GM21576 (cell line): Measurements from ENCODE around the gene MFAP2.

ENCODE experiments used
- ATAC-seq: cut with Tn5 transposase; IDR thresholded peaks from one replicate; pipeline ENCODE4 v1.9.1; 2021; ENCODE audit warnings: mild to moderate bottlenecking, moderate library complexity; ENCODE audit not compliant: unreplicated experiment

The MFAP2 gene

DNA sequence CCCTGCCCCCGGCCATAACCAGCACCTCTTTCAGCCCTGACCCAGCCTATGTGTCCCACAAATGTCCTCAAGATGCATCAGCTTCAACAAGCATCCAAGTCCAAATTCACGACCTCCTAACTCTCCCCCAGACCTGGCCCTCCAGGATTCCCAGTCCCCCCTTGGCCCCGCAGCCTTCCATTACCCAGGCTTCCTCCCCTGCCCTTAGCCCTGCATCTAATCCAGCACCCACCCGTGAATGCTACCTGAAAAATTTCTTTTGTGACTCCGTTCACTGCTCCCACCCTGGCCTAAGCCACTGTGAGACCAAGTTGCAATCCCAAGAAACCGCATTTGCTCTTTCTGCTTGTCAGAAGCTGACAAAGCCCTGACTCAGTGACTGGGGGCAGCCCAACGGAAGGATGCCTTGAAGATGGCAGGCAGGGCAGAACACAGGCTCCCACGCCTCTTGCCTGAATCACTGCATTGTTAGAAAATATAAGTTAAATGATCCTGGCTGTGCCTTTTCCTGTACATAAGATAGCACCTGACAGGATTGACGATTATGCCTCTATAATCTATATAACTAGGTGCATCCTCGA is 939 bp upstream of the MFAP2 start:
- no peak for ATAC-seq

DNA sequence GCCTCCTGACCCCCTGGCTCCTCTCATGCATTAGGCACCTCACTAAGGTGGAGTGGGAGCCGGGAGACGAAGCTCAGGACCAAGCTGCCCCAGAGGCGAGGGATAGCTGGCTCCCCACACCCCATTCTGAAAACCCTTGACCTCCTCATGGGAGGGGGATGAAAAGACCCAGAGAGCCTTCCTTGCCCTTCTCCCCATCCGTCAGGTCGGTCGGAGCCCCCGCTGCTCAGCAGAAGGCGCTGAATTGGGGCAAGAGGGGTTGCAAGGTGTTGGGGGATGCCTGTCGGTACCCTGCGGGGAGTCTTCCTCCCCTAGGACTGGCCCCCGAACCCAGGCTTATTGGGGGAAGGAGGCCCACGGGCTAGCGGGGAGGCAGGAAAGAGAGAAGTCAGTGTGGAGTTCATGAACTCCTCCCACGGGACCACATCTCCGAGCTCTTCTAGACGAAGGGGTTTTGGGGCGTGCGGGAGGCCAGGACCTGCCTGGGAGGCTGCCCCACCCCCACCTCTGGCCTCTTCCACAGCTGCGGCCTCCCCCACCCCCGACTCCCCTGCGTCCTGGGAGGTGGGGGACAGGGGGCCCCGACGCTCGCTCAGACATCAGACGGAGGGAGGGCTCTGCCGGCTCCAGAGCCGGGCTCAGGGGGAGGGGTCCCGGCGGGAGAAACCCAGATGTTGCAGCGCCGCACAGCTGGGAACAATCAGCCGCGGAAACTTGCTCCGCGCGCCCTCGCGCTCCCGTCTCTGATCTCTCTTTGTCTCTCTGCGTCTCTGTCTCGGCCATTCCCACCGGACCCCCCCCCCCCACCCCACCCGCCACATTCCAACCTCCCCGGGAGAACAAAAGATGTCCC is 719 bp downstream of the MFAP2 start:
- no peak for ATAC-seq

- no peak for ATAC-seq
Measured at GRCh38 chr1:16978567-16979474, 1.6 kb downstream of the MFAP2 start.

- no peak for ATAC-seq
Measured at GRCh38 chr1:16978139-16978538, 2.3 kb downstream of the MFAP2 start.

- no peak for ATAC-seq
Measured at GRCh38 chr1:16977377-16977776, 3.0 kb downstream of the MFAP2 start.

- no peak for ATAC-seq
Measured at GRCh38 chr1:16976966-16977365, 3.5 kb downstream of the MFAP2 start.

DNA sequence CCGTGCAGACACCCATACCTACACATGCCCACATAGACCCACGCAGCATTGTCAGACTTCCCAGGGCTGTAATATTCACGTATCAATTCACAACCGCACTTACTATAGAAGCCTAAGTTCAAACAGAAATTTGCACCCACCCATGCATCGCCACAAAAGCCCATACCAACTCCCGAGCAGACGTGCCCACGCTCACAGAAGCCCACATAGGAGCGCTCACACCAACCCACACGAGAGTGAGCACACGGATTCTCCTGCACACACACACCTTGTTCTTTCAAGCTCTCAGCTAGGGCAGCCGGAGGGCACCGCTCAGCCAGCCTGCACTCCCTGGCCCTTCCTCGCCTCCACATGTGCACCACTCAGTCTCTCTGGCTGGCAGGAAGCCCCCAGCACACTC is 4.6 kb downstream of the MFAP2 start:
- ATAC-seq: no peak

DNA sequence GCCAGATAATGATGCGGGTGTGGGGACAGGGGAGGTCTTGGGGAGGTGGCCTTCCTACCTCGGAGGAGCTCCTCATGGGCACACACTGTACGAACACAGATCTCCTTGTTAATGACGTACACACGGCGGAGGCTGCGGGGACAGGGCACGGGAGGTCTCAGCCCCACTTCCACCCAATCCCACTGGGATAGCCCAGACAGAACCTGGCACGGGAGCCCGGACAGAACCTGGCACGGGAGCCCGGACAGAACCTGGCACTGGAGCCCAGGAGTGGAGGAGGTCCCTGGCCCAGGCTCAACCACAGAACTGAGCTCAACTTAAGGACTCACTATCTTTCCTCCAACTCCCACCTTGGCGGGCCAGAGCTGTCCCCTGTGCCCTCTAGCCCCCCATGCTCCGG is 5.2 kb downstream of the MFAP2 start:
- ATAC-seq: no peak

DNA sequence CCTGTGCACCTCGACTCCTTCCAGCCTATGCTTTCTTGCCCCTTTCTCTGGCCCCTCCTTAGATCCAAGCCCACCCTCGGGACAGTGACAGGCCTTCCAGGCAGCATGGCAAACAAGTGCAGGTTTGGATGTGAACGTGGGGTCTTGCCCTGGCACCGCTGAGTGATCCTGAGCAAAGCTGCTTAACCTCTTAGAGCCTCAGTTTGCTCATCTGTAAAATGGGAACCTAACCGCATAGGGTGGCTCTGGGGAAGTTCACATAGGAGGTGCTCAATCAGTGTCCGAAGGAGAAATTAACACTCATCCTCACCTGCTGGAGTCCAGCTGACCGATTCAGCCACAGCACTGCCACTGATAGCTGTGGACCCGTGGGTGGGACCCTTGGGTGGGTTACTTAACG is 7.2 kb downstream of the MFAP2 start:
- ATAC-seq: no peak

DNA sequence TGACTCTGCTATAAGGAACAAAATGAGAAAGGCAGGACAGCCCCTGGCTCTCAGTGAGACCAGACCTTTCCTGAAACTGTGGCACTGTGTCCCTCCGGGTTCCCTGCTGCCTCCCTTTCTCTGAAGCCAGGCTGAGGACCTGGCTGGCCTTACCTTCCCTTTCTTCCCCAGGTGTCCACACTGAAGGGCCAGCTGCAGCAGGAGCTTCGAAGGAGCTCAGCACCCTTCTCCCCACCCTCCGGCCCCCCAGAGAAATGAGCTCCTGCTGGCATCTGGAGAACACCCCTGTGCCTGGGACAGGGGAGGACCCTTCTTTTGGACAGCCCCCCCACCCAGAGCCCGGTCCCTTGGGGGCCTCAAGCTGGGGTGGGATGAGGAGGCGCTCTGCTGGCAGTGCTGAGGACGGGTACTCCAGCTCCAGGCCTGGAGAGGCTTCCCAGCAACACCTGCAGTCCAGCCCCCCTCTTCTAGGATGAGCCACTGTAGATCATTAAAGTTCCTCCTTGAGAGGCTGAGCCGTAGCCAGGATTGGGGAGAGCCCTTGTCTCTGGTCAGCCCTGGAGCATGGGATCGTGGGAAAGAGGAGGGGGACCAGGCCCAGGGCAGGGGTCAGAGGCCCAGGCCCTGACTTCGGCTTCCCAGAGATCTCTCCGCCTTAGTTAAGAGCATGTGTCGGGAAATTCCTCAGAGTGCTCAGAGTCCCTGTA is 8.1 kb downstream of the MFAP2 start:
- ATAC-seq: no peak

GRCh38 chr1:16971341-16972188 is 8.9 kb downstream of the MFAP2 start:
- no peak for ATAC-seq

DNA sequence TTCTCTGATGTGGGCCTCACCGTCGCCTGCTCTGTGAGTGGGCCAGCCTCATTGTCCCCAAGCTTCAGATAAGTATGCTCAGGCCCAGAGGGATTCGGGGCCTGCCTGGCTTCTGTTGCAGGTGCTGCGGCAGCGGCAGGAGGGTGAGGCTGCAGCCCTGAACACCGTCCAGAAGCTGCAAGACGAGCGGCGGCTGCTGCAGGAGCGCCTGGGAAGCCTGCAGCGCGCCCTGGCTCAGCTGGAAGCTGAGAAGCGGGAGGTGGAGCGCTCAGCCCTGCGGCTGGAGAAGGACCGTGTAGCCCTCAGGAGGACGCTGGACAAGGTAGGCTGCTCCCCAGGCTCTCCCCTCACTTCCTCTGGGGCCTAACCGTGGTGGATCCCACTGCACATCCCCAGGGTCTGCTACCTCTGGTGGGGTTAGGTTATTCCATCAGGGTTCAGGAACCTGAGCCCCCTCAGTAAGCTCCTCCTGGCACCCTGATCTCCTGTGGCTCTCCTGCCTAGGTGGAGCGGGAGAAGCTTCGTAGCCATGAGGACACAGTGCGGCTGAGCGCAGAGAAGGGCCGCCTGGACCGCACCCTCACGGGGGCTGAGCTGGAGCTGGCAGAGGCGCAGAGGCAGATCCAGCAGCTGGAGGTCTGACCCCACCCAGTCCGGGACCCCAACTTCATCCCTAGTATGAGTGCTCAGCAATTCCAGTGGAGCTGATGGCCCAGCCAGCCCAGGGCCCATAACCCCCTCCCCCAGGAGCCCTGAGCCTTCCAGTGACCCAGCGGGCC is 10.1 kb downstream of the MFAP2 start:
- ATAC-seq: no peak

- no peak for ATAC-seq
Measured at GRCh38 chr1:16969651-16970050, 10.8 kb downstream of the MFAP2 start.

- ATAC-seq: no peak
Measured at GRCh38 chr1:16969057-16969611, 11.3 kb downstream of the MFAP2 start.

DNA sequence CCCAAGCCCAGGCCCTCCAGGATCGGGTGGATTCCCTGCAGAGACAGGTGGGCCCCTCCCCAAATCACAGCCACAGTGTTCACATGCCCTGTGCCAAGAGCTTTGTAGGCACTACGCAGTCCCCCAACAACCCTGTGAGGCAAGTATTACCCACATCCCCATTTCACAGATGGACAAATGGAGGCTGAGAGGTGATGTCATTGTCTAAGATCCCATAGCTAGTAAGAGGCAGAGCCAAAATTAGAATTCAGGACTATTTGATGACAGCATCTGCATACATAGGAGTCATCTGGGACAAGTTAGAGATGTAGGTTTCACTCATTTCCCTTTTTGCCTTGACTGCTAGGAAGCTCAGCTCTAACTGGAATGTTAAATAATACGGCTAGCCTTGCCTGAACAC is 12.0 kb downstream of the MFAP2 start:
- ATAC-seq: no peak

DNA sequence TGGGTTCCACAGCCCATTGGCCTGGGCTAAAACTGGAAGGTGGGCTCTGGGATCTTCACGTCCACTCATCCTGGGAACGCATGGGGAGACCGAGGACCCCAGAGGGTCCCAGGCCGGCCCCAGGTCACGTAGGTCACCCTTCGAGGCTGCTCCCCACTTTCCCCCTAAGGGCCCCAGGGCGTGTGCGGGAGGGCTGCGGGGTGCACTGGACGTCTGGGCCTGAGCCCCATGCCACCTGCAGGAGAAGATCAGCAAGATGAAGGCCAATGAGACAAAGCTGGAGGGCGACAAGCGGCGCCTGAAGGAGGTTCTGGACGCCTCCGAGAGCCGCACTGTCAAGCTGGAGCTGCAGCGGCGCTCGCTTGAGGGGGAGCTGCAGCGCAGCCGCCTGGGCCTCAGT is 12.5 kb downstream of the MFAP2 start:
- ATAC-seq: no peak

DNA sequence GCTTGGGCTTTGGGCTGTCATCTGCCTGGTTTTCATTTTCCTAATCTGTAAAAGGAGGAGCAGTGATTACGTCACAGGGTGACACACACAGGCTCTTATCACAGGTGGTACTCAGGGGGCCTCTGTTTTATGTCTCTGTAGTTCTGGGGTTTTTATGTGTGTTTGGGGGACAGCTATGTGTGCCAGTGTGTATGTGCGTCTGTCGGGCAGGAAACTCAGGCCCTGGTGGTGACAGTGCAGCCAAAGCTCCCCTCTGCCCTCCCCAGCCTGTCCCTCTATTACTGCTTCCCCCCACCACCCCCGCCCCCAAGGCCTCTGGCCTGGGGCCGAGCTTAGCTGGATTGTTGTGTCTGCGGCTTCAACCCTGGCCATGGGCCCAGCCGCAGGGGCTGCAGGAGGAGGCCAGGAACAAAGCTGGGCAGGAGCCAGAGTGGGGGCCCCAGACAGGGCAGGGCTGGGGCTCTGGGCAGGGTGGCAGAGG is 13.3 kb downstream of the MFAP2 start:
- no peak for ATAC-seq

DNA sequence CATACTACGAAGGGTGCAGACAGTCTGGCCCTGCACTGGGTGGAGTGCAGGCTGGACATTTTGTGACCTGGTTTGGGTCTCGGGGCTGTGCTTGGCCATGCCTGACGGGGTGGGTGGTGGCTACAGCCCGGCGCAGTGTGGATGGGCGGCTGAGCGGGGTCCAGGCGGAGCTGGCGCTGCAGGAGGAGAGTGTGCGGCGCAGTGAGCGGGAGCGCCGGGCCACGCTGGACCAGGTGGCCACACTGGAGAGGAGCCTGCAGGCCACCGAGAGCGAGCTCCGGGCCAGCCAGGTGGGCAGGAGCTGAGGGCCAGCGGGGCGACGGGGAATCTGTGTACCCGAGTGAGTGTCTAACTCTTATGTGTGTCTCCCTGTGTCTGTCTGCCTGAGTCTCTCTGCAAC is 14.1 kb downstream of the MFAP2 start:
- no peak for ATAC-seq
